ENCODE results near the gene SESTD1.
"Not testable (repeated sequence)": the region's sequence is repeated elsewhere in the genome, so short reads cannot be mapped to it uniquely, and the experiment has no call there.

The SESTD1 gene

GRCh38 chr2:179107737-179108136 is 156.9 kb downstream of the SESTD1 start:
- Histone ChIP-seq H3K36me3 (ENCODE audit: control insufficient read depth, insufficient read depth, low read length) (no peaks in the 10 kb centered on the region), H3K4me3 (ENCODE audit: low read length) (no peak overlapping the region), H3K27me3 (ENCODE audit: control insufficient read depth, insufficient read depth, low read length) (no peaks in the 10 kb centered on the region), H3K9ac (ENCODE audit: low read length) (no peak overlapping the region), H3K4me1 (ENCODE audit: control insufficient read depth, insufficient read depth, low read length) (peaks cover 17% of the 10 kb centered on the region), H3K9me3 (ENCODE audit: control insufficient read depth, low read length) (no peaks in the 10 kb centered on the region)

GRCh38 chr2:179106676-179107428 is 157.8 kb downstream of the SESTD1 start:
- Histone ChIP-seq H3K4me3 (ENCODE audit: low read length) (no peak overlapping the region), H3K27me3 (ENCODE audit: control insufficient read depth, insufficient read depth, low read length) (no peaks in the 10 kb centered on the region)

GRCh38 chr2:179106342-179106675 is 158.3 kb downstream of the SESTD1 start:
- Histone ChIP-seq H3K36me3 (ENCODE audit: control insufficient read depth, insufficient read depth, low read length) (no peaks in the 10 kb centered on the region), H3K4me3 (ENCODE audit: low read length) (no peak overlapping the region), H3K4me1 (ENCODE audit: control insufficient read depth, insufficient read depth, low read length) (peaks cover 17% of the 10 kb centered on the region), H3K27me3 (ENCODE audit: control insufficient read depth, insufficient read depth, low read length) (no peaks in the 10 kb centered on the region), H3K9ac (ENCODE audit: low read length) (no peak overlapping the region), H3K9me3 (ENCODE audit: control insufficient read depth, low read length) (no peaks in the 10 kb centered on the region)

More at GRCh38 chr2:179106676-179107428, 157.8 kb downstream of the SESTD1 start:
- H3K36me3 ChIP-seq (ENCODE audit: control insufficient read depth, insufficient read depth, low read length), result no peaks in the 10 kb centered on the region
- H3K9ac ChIP-seq (ENCODE audit: low read length), result no peak overlapping the region
- no peaks in the 10 kb centered on the region for H3K9me3 ChIP-seq (ENCODE audit: control insufficient read depth, low read length)
- peaks cover 17% of the 10 kb centered on the region for H3K4me1 ChIP-seq (ENCODE audit: control insufficient read depth, insufficient read depth, low read length)

- H3K9ac ChIP-seq (ENCODE audit: low read length), result no peak overlapping the region
- H3K27me3 ChIP-seq (ENCODE audit: control insufficient read depth, insufficient read depth, low read length), result no peaks in the 10 kb centered on the region
- no peak overlapping the region for H3K4me3 ChIP-seq (ENCODE audit: low read length)
- H3K9me3 ChIP-seq (ENCODE audit: control insufficient read depth, low read length), result no peaks in the 10 kb centered on the region
- H3K36me3 ChIP-seq (ENCODE audit: control insufficient read depth, insufficient read depth, low read length), result no peaks in the 10 kb centered on the region
- H3K4me1 ChIP-seq (ENCODE audit: control insufficient read depth, insufficient read depth, low read length), result peaks cover 17% of the 10 kb centered on the region
Measured at GRCh38 chr2:179104736-179105135, 159.9 kb downstream of the SESTD1 start.

GRCh38 chr2:179098080-179098689 is 166.4 kb downstream of the SESTD1 start:
- no peak overlapping the region for H3K4me3 ChIP-seq (ENCODE audit: low read length)
- no peaks in the 10 kb centered on the region for H3K36me3 ChIP-seq (ENCODE audit: control insufficient read depth, insufficient read depth, low read length)
- no peaks in the 10 kb centered on the region for H3K27me3 ChIP-seq (ENCODE audit: control insufficient read depth, insufficient read depth, low read length)
- H3K9me3 ChIP-seq (ENCODE audit: control insufficient read depth, low read length), result no peaks in the 10 kb centered on the region
- H3K4me1 ChIP-seq (ENCODE audit: control insufficient read depth, insufficient read depth, low read length), result no peaks in the 10 kb centered on the region
- no peak overlapping the region for H3K9ac ChIP-seq (ENCODE audit: low read length)

- H3K4me3 ChIP-seq (ENCODE audit: low read length), result no peak overlapping the region
- H3K4me1 ChIP-seq (ENCODE audit: control insufficient read depth, insufficient read depth, low read length), result no peaks in the 10 kb centered on the region
- no peaks in the 10 kb centered on the region for H3K27me3 ChIP-seq (ENCODE audit: control insufficient read depth, insufficient read depth, low read length)
- no peak overlapping the region for H3K9ac ChIP-seq (ENCODE audit: low read length)
- no peaks in the 10 kb centered on the region for H3K9me3 ChIP-seq (ENCODE audit: control insufficient read depth, low read length)
- no peaks in the 10 kb centered on the region for H3K36me3 ChIP-seq (ENCODE audit: control insufficient read depth, insufficient read depth, low read length)
Measured at GRCh38 chr2:179097131-179097530, 167.5 kb downstream of the SESTD1 start.

- no peak overlapping the region for H3K4me3 ChIP-seq (ENCODE audit: low read length)
- no peak overlapping the region for H3K9ac ChIP-seq (ENCODE audit: low read length)
- H3K27me3 ChIP-seq (ENCODE audit: control insufficient read depth, insufficient read depth, low read length), result no peaks in the 10 kb centered on the region
- no peaks in the 10 kb centered on the region for H3K4me1 ChIP-seq (ENCODE audit: control insufficient read depth, insufficient read depth, low read length)
- H3K9me3 ChIP-seq (ENCODE audit: control insufficient read depth, low read length), result no peaks in the 10 kb centered on the region
- H3K36me3 ChIP-seq (ENCODE audit: control insufficient read depth, insufficient read depth, low read length), result no peaks in the 10 kb centered on the region
Measured at GRCh38 chr2:179096090-179096489, 168.5 kb downstream of the SESTD1 start.

- not testable (repeated sequence) for H3K9me3 ChIP-seq (ENCODE audit: control insufficient read depth, low read length); H3K9ac ChIP-seq (ENCODE audit: low read length); H3K4me1 ChIP-seq (ENCODE audit: control insufficient read depth, insufficient read depth, low read length); H3K36me3 ChIP-seq (ENCODE audit: control insufficient read depth, insufficient read depth, low read length); H3K27me3 ChIP-seq (ENCODE audit: control insufficient read depth, insufficient read depth, low read length); H3K4me3 ChIP-seq (ENCODE audit: low read length)
Measured at GRCh38 chr2:179092912-179093311, 171.7 kb downstream of the SESTD1 start.

GRCh38 chr2:179082697-179083096 is 181.9 kb downstream of the SESTD1 start:
- Histone ChIP-seq H3K4me1 (ENCODE audit: control insufficient read depth, insufficient read depth, low read length) (no peaks in the 10 kb centered on the region), H3K4me3 (ENCODE audit: low read length) (no peak overlapping the region), H3K9me3 (ENCODE audit: control insufficient read depth, low read length) (no peaks in the 10 kb centered on the region), H3K9ac (ENCODE audit: low read length) (no peak overlapping the region), H3K27me3 (ENCODE audit: control insufficient read depth, insufficient read depth, low read length) (no peaks in the 10 kb centered on the region), H3K36me3 (ENCODE audit: control insufficient read depth, insufficient read depth, low read length) (no peaks in the 10 kb centered on the region)

- Histone ChIP-seq H3K36me3 (ENCODE audit: control insufficient read depth, insufficient read depth, low read length) (no peaks in the 10 kb centered on the region), H3K9ac (ENCODE audit: low read length) (no peak overlapping the region), H3K9me3 (ENCODE audit: control insufficient read depth, low read length) (no peaks in the 10 kb centered on the region), H3K4me3 (ENCODE audit: low read length) (no peak overlapping the region), H3K27me3 (ENCODE audit: control insufficient read depth, insufficient read depth, low read length) (no peaks in the 10 kb centered on the region), H3K4me1 (ENCODE audit: control insufficient read depth, insufficient read depth, low read length) (no peaks in the 10 kb centered on the region)
Measured at GRCh38 chr2:179081954-179082353, 182.7 kb downstream of the SESTD1 start.

- H3K36me3 ChIP-seq (ENCODE audit: control insufficient read depth, insufficient read depth, low read length), result no peaks in the 10 kb centered on the region
- H3K9ac ChIP-seq (ENCODE audit: low read length), result no peak overlapping the region
- H3K9me3 ChIP-seq (ENCODE audit: control insufficient read depth, low read length), result no peaks in the 10 kb centered on the region
- H3K4me1 ChIP-seq (ENCODE audit: control insufficient read depth, insufficient read depth, low read length), result peaks cover 4% of the 10 kb centered on the region
- H3K27me3 ChIP-seq (ENCODE audit: control insufficient read depth, insufficient read depth, low read length), result no peaks in the 10 kb centered on the region
- no peak overlapping the region for H3K4me3 ChIP-seq (ENCODE audit: low read length)
Measured at GRCh38 chr2:179072527-179072926, 192.1 kb downstream of the SESTD1 start.

GRCh38 chr2:179071810-179072355 is 192.7 kb downstream of the SESTD1 start:
- Histone ChIP-seq H3K9me3 (ENCODE audit: control insufficient read depth, low read length) (no peaks in the 10 kb centered on the region), H3K27me3 (ENCODE audit: control insufficient read depth, insufficient read depth, low read length) (no peaks in the 10 kb centered on the region), H3K4me1 (ENCODE audit: control insufficient read depth, insufficient read depth, low read length) (peaks cover 4% of the 10 kb centered on the region), H3K4me3 (ENCODE audit: low read length) (no peak overlapping the region), H3K36me3 (ENCODE audit: control insufficient read depth, insufficient read depth, low read length) (no peaks in the 10 kb centered on the region), H3K9ac (ENCODE audit: low read length) (no peak overlapping the region)

All from mucosa of stomach (tissue), 1 donor.